NCI-H748 (cell line): Measurements from ENCODE around the gene ISLR2.

Experiments used
- DNase-seq: peaks from one replicate; lab custom pipeline; 2025; ENCODE audit not compliant: unreplicated experiment; lab: John Stamatoyannopoulos, UW

ISLR2 gene

GRCh38 chr15:74175271-74176191 lies 45.1 kb downstream of the ISLR2 start:
- no peak for DNase-seq

GRCh38 chr15:74176262-74177214 lies 46.2 kb downstream of the ISLR2 start:
- no peak for DNase-seq

- no peak for DNase-seq
Measured at GRCh38 chr15:74178326-74179100, 48.1 kb downstream of the ISLR2 start.

- no peak for DNase-seq
Measured at GRCh38 chr15:74179101-74179841, 48.9 kb downstream of the ISLR2 start.

- DNase-seq: no peak
Measured at GRCh38 chr15:74179983-74180880, 49.8 kb downstream of the ISLR2 start.

- no peak for DNase-seq
Measured at GRCh38 chr15:74180881-74181602, 50.7 kb downstream of the ISLR2 start.

- DNase-seq: no peak
Measured at GRCh38 chr15:74182131-74182530, 51.7 kb downstream of the ISLR2 start.

- no peak for DNase-seq
Measured at GRCh38 chr15:74184582-74185091, 54.3 kb downstream of the ISLR2 start.

- no peak for DNase-seq
Measured at GRCh38 chr15:74185710-74186348, 55.4 kb downstream of the ISLR2 start.
